NCI-H345 (cell line): Measurements from ENCODE around the gene MED19.
"Not testable (repeated sequence)": the region's sequence is repeated elsewhere in the genome, so short reads cannot be mapped to it uniquely, and the experiment has no call there.

Source experiments
- DNase-seq: peaks from one replicate; lab custom pipeline; 2025; lab: John Stamatoyannopoulos, UW

MED19 gene

DNA sequence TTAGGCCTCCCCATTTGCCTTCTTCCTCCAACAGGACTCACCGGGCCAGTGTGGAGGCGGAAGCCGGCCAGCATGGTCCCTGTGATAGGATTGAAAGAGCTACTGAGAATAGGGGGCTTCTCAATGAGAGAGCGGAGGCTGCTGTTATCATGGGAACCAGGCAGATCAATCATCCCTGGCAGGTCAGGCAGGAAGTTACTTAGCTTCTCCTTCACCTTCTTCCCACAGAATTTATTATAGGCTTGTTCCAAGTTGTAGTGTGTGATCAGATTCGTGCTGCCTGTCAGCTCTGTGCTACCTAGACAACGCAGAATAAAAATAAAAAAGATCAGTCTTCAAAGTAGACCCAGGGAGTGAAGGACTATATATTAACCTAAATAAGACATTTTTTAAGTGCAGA lies 7.1 kb downstream of the MED19 start:
- DNase-seq, result no peak

GRCh38 chr11:57703341-57703740 lies 8.7 kb downstream of the MED19 start:
- no peak for DNase-seq

GRCh38 chr11:57700425-57700824 lies 11.6 kb downstream of the MED19 start:
- no peak for DNase-seq

DNA sequence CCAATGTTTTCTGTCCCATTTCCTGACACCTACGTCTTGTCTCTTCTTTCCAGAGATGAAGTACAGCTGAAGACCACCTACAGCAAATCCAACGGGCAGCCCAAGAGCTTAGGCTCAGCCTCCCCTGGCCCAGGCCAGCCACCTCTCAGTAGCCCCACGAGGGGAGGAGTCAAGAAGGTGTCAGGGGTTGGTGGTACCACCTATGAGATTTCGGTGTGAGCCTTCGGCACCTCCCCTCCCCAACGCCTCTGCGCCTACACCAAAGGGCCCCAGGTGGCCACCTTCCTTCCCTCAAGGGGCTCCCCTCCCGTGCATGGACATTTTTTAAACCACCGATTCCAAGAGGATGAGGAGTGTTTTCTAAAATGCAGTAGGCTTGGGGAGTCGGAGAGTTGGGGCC lies 12.2 kb downstream of the MED19 start:
- no peak for DNase-seq

- DNase-seq, result no peak
These were observed 13.1 kb downstream of the MED19 start for GRCh38 chr11:57698843-57699365.

- DNase-seq, result not testable (repeated sequence)
These were observed 21.5 kb downstream of the MED19 start for GRCh38 chr11:57690474-57690873.

DNA sequence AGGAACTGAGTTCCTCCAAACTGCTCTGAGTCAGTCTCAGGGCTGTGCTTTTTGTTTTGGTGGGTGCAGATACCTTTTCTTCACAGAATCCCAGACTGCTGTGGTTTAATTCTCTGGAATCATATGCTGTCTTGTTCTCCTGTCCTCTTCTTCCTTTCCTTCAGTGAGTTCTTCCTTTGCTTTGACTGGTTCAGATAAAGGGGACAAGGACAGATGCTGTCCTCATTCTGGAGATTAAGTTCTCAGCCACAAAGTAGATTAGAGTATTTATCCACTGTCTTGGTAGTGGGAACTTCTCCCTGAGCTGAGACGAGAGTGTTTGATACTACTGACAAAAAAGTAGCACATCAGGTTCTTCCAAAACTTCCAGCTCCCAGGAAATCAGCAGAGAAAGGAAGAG lies 30.8 kb downstream of the MED19 start:
- no peak for DNase-seq

- DNase-seq, result no peak
These were observed 31.5 kb downstream of the MED19 start for GRCh38 chr11:57680552-57680874.

DNA sequence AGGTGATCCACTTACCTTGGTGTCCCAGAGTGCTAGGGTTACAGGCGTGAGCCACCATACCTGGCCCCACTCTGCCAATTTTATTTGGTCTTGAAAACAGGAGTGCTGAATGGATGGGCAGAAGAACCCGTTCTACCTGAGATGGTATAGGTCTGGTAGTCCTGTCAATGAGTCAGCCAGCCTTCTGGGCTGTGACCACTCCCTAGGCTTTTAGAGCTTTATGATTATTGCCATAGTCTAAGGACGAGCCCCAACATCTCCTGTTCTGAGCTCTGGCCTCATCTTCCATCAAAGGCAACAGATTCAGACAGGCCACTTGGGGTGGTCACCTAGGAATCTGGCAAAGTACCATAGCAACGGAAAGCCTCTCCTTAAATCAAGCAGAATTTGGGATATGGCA lies 32.6 kb downstream of the MED19 start:
- DNase-seq, result no peak

DNA sequence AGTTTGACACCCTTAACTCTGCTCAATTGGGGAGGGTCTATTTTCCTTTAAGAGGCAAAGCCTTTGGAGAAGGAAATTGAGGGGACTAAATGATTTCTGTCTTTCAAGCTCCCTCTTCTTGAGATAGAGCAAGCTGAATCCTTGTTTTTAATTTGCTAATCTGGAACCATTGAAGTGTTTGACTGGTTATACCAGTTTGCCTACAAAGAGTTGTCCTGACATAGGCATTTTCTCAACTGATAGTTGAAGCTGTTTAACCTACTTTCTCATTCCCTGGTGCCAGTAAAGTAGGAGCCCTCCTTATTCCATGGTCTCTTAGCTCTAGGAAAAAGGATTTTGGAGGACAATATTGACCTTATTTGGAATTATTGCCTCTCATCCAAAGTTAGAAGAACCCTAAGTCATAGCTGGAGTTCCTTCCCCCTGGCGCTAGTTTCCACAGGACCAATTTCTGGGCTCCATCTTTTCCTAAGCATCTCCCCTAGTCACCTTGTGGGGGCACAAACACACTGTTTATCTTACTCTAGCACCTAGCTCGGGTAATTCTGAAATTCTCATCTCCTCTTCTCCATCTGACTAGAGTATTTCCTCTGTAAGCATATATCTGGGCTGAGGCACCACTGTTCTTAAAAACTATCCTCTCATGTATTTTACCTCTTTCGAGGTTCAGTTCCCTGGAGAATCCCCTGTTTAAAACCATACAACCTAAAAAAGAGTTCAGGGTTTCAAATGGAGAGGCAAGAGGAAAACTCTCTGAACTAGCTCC lies 36.7 kb downstream of the MED19 start:
- DNase-seq, result no peak

- DNase-seq, result no peak
These were observed 37.8 kb downstream of the MED19 start for GRCh38 chr11:57674251-57674650.

DNA sequence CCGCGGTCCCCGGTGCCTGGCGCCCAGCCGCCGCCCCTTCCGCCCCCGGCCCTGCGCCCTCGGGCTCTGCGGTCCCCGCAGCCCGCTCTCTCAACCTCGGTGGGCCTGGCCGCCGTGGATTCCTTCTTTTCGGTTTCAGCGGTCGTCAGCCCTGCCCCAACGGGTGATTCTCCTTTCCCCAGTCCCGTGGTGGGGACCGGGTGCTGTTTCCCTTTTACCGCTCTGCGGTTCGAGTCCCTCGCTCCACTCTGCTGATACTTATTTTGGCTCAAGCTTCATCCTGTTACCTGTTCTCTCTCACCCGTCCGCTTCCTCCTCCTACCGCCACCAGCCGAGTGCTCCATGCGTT lies 43.6 kb downstream of the MED19 start:
- DNase-seq, result no peak

DNA sequence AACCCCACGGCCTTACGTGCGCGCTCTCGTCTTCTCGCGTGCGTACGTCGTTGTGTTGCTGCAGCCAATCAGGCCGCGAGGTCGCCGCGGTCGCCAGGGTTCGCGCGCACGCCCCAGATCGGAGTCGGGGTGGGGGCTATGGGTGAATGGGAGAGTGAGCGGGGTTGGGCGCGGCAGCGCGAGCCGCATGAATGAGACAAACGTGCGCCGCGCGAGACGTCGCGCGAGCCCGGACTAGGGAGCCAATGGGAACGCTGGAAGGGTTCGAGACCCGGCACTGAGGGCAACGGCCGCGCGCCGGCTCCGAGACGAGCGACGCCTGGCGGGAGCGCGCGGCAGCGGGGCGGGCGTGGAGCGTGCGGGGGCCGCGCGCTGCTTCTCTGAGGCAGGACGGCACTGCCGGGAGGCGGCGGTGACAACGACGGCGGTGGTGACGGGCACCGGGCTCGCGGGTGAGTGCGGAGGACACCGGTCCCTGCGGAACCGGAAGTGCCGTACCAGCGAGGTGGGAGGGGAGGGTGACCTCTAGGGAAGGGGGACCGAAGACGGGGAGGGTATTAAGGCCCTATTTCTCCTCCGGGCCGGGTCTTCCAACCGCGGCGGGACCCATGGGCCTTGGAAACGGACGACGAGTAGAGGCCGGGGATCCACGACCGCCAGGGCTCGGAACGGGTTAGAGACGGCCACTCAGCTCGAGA lies 44.1 kb downstream of the MED19 start, which contains the start of gene ZDHHC5:
Gene ZDHHC5, plus strand, starts transcription at position 379 of the 698 bp plus-strand sequence. CDS start 4,977 bp downstream, outside the sequence.
- peak; percentile 99 for DNase-seq

DNA sequence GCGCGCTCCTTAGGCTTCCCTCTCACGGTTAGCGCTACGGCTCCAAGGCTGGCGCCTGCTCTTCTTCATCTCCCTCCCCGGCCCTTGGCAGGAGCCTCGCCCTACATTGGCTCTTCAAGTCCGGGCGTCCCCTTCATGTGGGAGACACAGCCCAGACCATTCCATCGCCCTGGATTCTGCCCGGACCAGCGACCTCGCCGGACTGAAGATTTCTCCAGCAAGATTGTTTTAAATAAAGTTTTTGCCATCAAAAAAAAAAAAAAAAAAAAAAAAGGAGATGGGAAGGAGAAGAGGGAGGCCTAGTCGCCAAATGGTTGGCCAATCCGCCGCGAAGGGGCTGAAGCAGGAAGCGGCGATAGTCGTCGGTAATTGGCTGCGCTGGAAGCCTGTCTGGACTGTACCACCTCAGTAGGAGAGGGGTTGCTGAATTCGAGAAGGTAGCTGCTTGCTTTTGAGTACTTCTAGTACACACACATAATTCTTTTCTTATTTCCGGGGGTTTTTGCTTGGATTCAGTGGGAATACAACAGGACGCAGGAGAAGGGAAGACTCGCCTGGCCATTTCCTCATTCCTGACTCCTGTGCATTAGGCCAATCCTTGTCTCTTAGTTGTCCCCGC lies 44.8 kb downstream of the MED19 start:
- DNase-seq, result peak; percentile 97

- no peak for DNase-seq
These were observed 48.0 kb downstream of the MED19 start for GRCh38 chr11:57663975-57664374.

- no peak for DNase-seq
These were observed 49.1 kb downstream of the MED19 start for GRCh38 chr11:57662893-57663292.

GRCh38 chr11:57659669-57660068 lies 52.3 kb downstream of the MED19 start:
- no peak for DNase-seq

GRCh38 chr11:57658023-57658361 lies 54.0 kb downstream of the MED19 start:
- no peak for DNase-seq

DNA sequence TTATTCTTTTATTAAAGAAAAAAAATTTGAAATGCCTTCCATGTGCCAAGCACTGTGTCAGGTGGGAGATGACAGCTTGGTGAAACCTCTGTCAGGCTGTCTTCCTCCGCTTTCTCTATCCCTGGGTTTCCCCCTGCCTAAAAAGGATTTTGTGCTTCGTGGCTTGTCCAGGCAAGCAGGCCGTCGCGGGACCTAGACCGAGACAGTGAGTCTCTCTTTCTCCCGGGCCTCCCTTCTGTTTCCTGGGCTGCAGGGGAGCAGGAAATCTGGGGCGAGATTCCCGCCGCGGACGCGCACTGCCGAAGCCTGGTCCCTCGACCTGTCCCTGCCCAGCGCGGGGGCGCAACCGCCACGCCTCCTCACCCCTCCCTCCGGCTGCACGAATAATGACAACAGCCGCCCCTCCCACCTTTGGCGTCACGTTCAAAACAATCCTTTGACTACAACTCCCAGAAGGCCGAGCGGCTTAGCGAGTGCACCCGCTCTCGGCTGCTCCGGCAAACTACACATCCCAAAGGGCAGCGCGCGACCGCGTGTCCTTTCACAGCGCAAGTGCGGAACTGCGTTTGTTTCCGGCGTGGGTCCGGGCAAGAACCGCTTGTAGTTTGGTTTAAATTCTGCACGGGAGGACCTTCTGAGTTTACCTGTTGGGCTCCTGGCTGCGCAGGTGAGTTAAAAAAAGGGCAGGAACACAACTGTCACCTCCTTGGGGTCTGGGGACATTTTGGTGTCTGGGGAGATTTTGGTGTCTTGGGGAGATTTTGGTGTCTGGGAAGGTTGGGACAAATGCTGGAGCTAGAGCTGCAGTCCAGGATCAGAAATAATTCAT lies 54.6 kb downstream of the MED19 start, which contains the start of gene CLP1:
Gene CLP1, plus strand, starts transcription at position 569 of the 829 bp plus-strand sequence. CDS start 1,715 bp downstream, outside the sequence.
- DNase-seq, result peak; percentile 99

- no peak for DNase-seq
These were observed 55.2 kb downstream of the MED19 start for GRCh38 chr11:57656885-57657193.
